Duodenal mucosa (tissue), 2 donors: ENCODE results near the gene MAST4.
"Not testable (repeated sequence)": the region's sequence is repeated elsewhere in the genome, so short reads cannot be mapped to it uniquely, and the experiment has no call there.

Source experiments
- H3K27ac ChIP-seq: one replicate; pipeline ENCODE4 v1.7.0; 2013; ENCODE audit warnings: low read depth, low read length
- H3K27me3 ChIP-seq, 2 donors: one replicate each; pipeline ENCODE4 v1.7.0; 2013; ENCODE audit warnings: low read length in 2 of 2, control low read depth in 1 of 2; ENCODE audit not compliant: insufficient read depth in 2 of 2, control insufficient read depth in 1 of 2
- H3K36me3 ChIP-seq, 2 donors: one replicate each; pipeline ENCODE4 v1.7.0; 2013; ENCODE audit warnings: low read length in 2 of 2, control low read depth in 1 of 2; ENCODE audit not compliant: insufficient read depth in 2 of 2, control insufficient read depth in 1 of 2
- H3K4me1 ChIP-seq, 2 donors: one replicate each; pipeline ENCODE4 v1.7.0; 2013; ENCODE audit warnings: low read length in 2 of 2, control low read depth in 1 of 2; ENCODE audit not compliant: insufficient read depth in 2 of 2, control insufficient read depth in 1 of 2
- H3K4me3 ChIP-seq, 2 donors: one replicate each; pipeline ENCODE4 v1.7.0; 2013; ENCODE audit warnings: low read length in 2 of 2, low read depth in 1 of 2
- H3K9ac ChIP-seq, 2 donors: one replicate each; pipeline ENCODE4 v1.7.0; 2013; ENCODE audit warnings: low read length in 2 of 2, low read depth in 1 of 2
- H3K9me3 ChIP-seq, 2 donors: one replicate each; pipeline ENCODE4 v1.7.0; 2013; ENCODE audit warnings: low read length in 2 of 2, control low read depth in 1 of 2; ENCODE audit not compliant: control insufficient read depth in 1 of 2

The MAST4 gene

GRCh38 chr5:66752668-66753067 is 156.5 kb downstream of the MAST4 start:
- H3K27me3 ChIP-seq, H3K9me3 ChIP-seq, H3K36me3 ChIP-seq, H3K4me1 ChIP-seq, H3K4me3 ChIP-seq, H3K27ac ChIP-seq, H3K9ac ChIP-seq: not testable (repeated sequence)

- H3K27ac ChIP-seq, result no peak overlapping the region
- no peaks in the 10 kb centered on the region for H3K9me3 ChIP-seq
- H3K9ac ChIP-seq, result no peak overlapping the region
- H3K4me1 ChIP-seq, result no peaks in the 10 kb centered on the region
- no peaks in the 10 kb centered on the region for H3K27me3 ChIP-seq
- no peak overlapping the region for H3K4me3 ChIP-seq
- no peaks in the 10 kb centered on the region for H3K36me3 ChIP-seq
Measured at GRCh38 chr5:66757219-66757833, 161.1 kb downstream of the MAST4 start.

- Histone ChIP-seq H3K36me3 (no peaks in the 10 kb centered on the region), H3K27me3 (no peaks in the 10 kb centered on the region), H3K4me1 (no peaks in the 10 kb centered on the region), H3K4me3 (no peak overlapping the region), H3K27ac (no peak overlapping the region), H3K9me3 (no peaks in the 10 kb centered on the region), H3K9ac (no peak overlapping the region)
Measured at GRCh38 chr5:66757834-66758371, 161.7 kb downstream of the MAST4 start.

- no peaks in the 10 kb centered on the region for H3K4me1 ChIP-seq
- H3K27me3 ChIP-seq, result no peaks in the 10 kb centered on the region
- H3K9me3 ChIP-seq, result no peaks in the 10 kb centered on the region
Measured at GRCh38 chr5:66769030-66769733, 173.0 kb downstream of the MAST4 start.

GRCh38 chr5:66769839-66770617 is 173.8 kb downstream of the MAST4 start:
- no peak overlapping the region for H3K9ac ChIP-seq
- H3K4me1 ChIP-seq, result no peaks in the 10 kb centered on the region
- no peaks in the 10 kb centered on the region for H3K27me3 ChIP-seq
- no peak overlapping the region for H3K4me3 ChIP-seq
- H3K9me3 ChIP-seq, result no peaks in the 10 kb centered on the region
- H3K27ac ChIP-seq, result no peak overlapping the region
- no peaks in the 10 kb centered on the region for H3K36me3 ChIP-seq

More at GRCh38 chr5:66769030-66769733, 173.0 kb downstream of the MAST4 start:
- Histone ChIP-seq H3K4me3 (no peak overlapping the region), H3K9ac (no peak overlapping the region), H3K36me3 (no peaks in the 10 kb centered on the region), H3K27ac (no peak overlapping the region)

- H3K27me3 ChIP-seq, result peaks cover 0 to 4% of the 10 kb centered on the region in 2 donors
- H3K9ac ChIP-seq, result no peak overlapping the region
- H3K4me3 ChIP-seq, result no peak overlapping the region
- no peak overlapping the region for H3K27ac ChIP-seq
- H3K36me3 ChIP-seq, result no peaks in the 10 kb centered on the region
- no peaks in the 10 kb centered on the region for H3K4me1 ChIP-seq
- no peaks in the 10 kb centered on the region for H3K9me3 ChIP-seq
Measured at GRCh38 chr5:66777868-66778267, 181.7 kb downstream of the MAST4 start.

- Histone ChIP-seq H3K27me3 (peaks cover 0 to 4% of the 10 kb centered on the region in 2 donors), H3K9ac (no peak overlapping the region), H3K36me3 (no peaks in the 10 kb centered on the region), H3K27ac (no peak overlapping the region), H3K4me3 (no peak overlapping the region), H3K9me3 (no peaks in the 10 kb centered on the region), H3K4me1 (no peaks in the 10 kb centered on the region)
Measured at GRCh38 chr5:66779528-66779927, 183.3 kb downstream of the MAST4 start.

GRCh38 chr5:66788556-66788955 is 192.4 kb downstream of the MAST4 start:
- Histone ChIP-seq H3K4me3 (no peak overlapping the region), H3K27ac (no peak overlapping the region), H3K9me3 (no peaks in the 10 kb centered on the region), H3K9ac (no peak overlapping the region), H3K27me3 (no peaks in the 10 kb centered on the region), H3K4me1 (no peaks in the 10 kb centered on the region), H3K36me3 (no peaks in the 10 kb centered on the region)

- no peaks in the 10 kb centered on the region for H3K27me3 ChIP-seq
- no peaks in the 10 kb centered on the region for H3K9me3 ChIP-seq
- H3K27ac ChIP-seq, result no peak overlapping the region
- no peak overlapping the region for H3K9ac ChIP-seq
- H3K4me1 ChIP-seq, result no peaks in the 10 kb centered on the region
- no peaks in the 10 kb centered on the region for H3K36me3 ChIP-seq
- H3K4me3 ChIP-seq, result no peak overlapping the region
Measured at GRCh38 chr5:66789434-66789833, 193.2 kb downstream of the MAST4 start.

GRCh38 chr5:66793049-66793448 is 196.9 kb downstream of the MAST4 start:
- Histone ChIP-seq H3K9ac (no peak overlapping the region), H3K9me3 (no peaks in the 10 kb centered on the region), H3K4me1 (no peaks in the 10 kb centered on the region), H3K27me3 (no peaks in the 10 kb centered on the region), H3K36me3 (no peaks in the 10 kb centered on the region), H3K27ac (no peak overlapping the region), H3K4me3 (no peak overlapping the region)
